Mesenchymal stem cell (in vitro differentiated cells and primary cell): Measurements from ENCODE around the gene DPP6.

Experiments
- DNase-seq: peaks from one replicate; pipeline ENCODE4 v3.0.0-alpha.2; 2013
- H2AFZ ChIP-seq: one replicate; pipeline ENCODE4 v1.6.1; 2013; ENCODE audit warnings: low read depth, mild to moderate bottlenecking, control low read depth, inconsistent platforms, low read length, moderate library complexity
- H2AK5ac ChIP-seq: 2 replicates; pipeline ENCODE4 v1.6.1; 2013; ENCODE audit warnings: low read length, moderate library complexity, mild to moderate bottlenecking, inconsistent platforms; ENCODE audit not compliant: severe bottlenecking
- H2BK120ac ChIP-seq: one replicate; pipeline ENCODE4 v1.6.1; 2013; ENCODE audit warnings: low read depth, mild to moderate bottlenecking, inconsistent platforms, low read length, moderate library complexity
- H2BK12ac ChIP-seq, 2 experiments: one replicate each; pipeline ENCODE4 v1.6.1; 2013; ENCODE audit warnings: inconsistent platforms in 2 of 2, low read length in 2 of 2, mild to moderate bottlenecking in 2 of 2, moderate library complexity in 2 of 2, control low read depth in 1 of 2
- H2BK15ac ChIP-seq: one replicate; pipeline ENCODE4 v1.6.1; 2013; ENCODE audit warnings: mild to moderate bottlenecking, low read depth, inconsistent platforms; ENCODE audit not compliant: poor library complexity, severe bottlenecking
- H2BK5ac ChIP-seq: 2 replicates; pipeline ENCODE4 v1.6.1; 2013; ENCODE audit warnings: low read depth, mild to moderate bottlenecking, low read length, control low read depth, inconsistent platforms; ENCODE audit not compliant: poor library complexity, severe bottlenecking
- H3K14ac ChIP-seq, 2 experiments: one replicate each; pipeline ENCODE4 v1.6.1; 2013; ENCODE audit warnings: inconsistent platforms in 2 of 2, low read length in 2 of 2, control low read depth in 1 of 2, mild to moderate bottlenecking in 1 of 2, moderate library complexity in 1 of 2
- H3K18ac ChIP-seq, 2 experiments: one replicate each; pipeline ENCODE4 v1.6.1; 2013; ENCODE audit warnings: inconsistent platforms in 2 of 2, low read length in 2 of 2, control low read depth in 1 of 2, low read depth in 1 of 2, mild to moderate bottlenecking in 1 of 2
- H3K23ac ChIP-seq, 2 experiments: one replicate each; pipeline ENCODE4 v1.6.1; 2013; ENCODE audit warnings: inconsistent platforms in 2 of 2, low read length in 2 of 2, mild to moderate bottlenecking in 2 of 2, moderate library complexity in 2 of 2, control low read depth in 1 of 2
- H3K27ac ChIP-seq: 2 replicates; pipeline ENCODE4 v1.5.1; 2013; ENCODE audit warnings: mild to moderate bottlenecking, moderate library complexity, low read length, control low read depth, inconsistent platforms; ENCODE audit not compliant: poor library complexity, severe bottlenecking
- H3K27me3 ChIP-seq, 2 experiments: 2 replicates each; pipeline versions ENCODE4 v1.6.1 to v1.7.0; 2013; ENCODE audit warnings: low read length in 2 of 2, mild to moderate bottlenecking in 2 of 2, moderate library complexity in 2 of 2, control low read depth in 1 of 2, inconsistent platforms in 1 of 2; ENCODE audit not compliant: control insufficient read depth in 1 of 2, insufficient read depth in 1 of 2
- H3K36me3 ChIP-seq, 2 experiments: 2 replicates each; pipeline versions ENCODE4 v1.6.1 to v1.7.0; 2013; ENCODE audit warnings: low read length in 2 of 2, control low read depth in 1 of 2, inconsistent platforms in 1 of 2, low read depth in 1 of 2, mild to moderate bottlenecking in 1 of 2; ENCODE audit not compliant: insufficient read depth in 2 of 2, control insufficient read depth in 1 of 2
- H3K4ac ChIP-seq, 2 experiments: one replicate each; pipeline ENCODE4 v1.6.1; 2013; ENCODE audit warnings: inconsistent platforms in 2 of 2, low read length in 2 of 2, mild to moderate bottlenecking in 2 of 2, moderate library complexity in 2 of 2, control low read depth in 1 of 2, low read depth in 1 of 2
- H3K4me1 ChIP-seq: 2 replicates; pipeline ENCODE4 v1.6.1; 2013; ENCODE audit warnings: low read depth, low read length, control low read depth; ENCODE audit not compliant: control insufficient read depth, insufficient read depth
- H3K4me2 ChIP-seq: 2 replicates; pipeline ENCODE4 v1.6.1; 2013; ENCODE audit warnings: low read length, mild to moderate bottlenecking, inconsistent platforms; ENCODE audit not compliant: poor library complexity, severe bottlenecking
- H3K4me3 ChIP-seq, 2 experiments: 2 replicates each; pipeline versions ENCODE4 v1.5.1 to v1.7.0; 2013; ENCODE audit warnings: low read length in 2 of 2, mild to moderate bottlenecking in 2 of 2, control low read depth in 1 of 2, low read depth in 1 of 2; ENCODE audit not compliant: insufficient read depth in 1 of 2
- H3K79me1 ChIP-seq: replicated peaks from 2 replicates; pipeline ENCODE4 v1.6.1; 2013; ENCODE audit warnings: mild to moderate bottlenecking, control low read depth, low read length, inconsistent platforms; ENCODE audit not compliant: poor library complexity, severe bottlenecking
- H3K9ac ChIP-seq: 2 replicates; pipeline ENCODE4 v1.7.0; 2013; ENCODE audit warnings: mild to moderate bottlenecking, low read length, moderate library complexity
- H3K9me3 ChIP-seq: 2 replicates; pipeline ENCODE4 v1.7.0; 2013; ENCODE audit warnings: mild to moderate bottlenecking, low read length; ENCODE audit not compliant: control insufficient read depth
- H4K8ac ChIP-seq: one replicate; pipeline ENCODE4 v1.6.1; 2013; ENCODE audit warnings: inconsistent platforms, mild to moderate bottlenecking, low read length, moderate library complexity
- H4K91ac ChIP-seq: one replicate; pipeline ENCODE4 v1.6.1; 2013; ENCODE audit warnings: mild to moderate bottlenecking, low read length, inconsistent platforms
- WGBS: methylation state at CpG from one replicate; pipeline ENCODE4 v1.1.7; 2013; ENCODE audit warnings: mixed read lengths; 5-methylcytosine and 5-hydroxymethylcytosine counted together

The DPP6 gene

GRCh38 chr7:154336295-154336694, 284.1 kb downstream of the DPP6 start:
- Histone ChIP-seq H3K27ac (no peak overlapping the region), H3K79me1 (no peaks in the 10 kb centered on the region), H2BK5ac (no peak overlapping the region), H3K4me2 (no peak overlapping the region), H3K4ac (no peak overlapping the region), H3K4me3 (no peak overlapping the region), H4K91ac (no peak overlapping the region), H2BK12ac (no peak overlapping the region), H3K36me3 (no peaks in the 10 kb centered on the region), H4K8ac (no peak overlapping the region), H2AFZ (no peak overlapping the region), H3K14ac (no peak overlapping the region), H3K27me3 (no peaks in the 10 kb centered on the region), H3K23ac (no peak overlapping the region), H3K9me3 (peaks cover 2% of the 10 kb centered on the region), H3K4me1 (no peaks in the 10 kb centered on the region), H2BK15ac (no peak overlapping the region), H3K9ac (no peak overlapping the region), H2BK120ac (no peak overlapping the region), H2AK5ac (no peak overlapping the region), H3K18ac (no peak overlapping the region)
- no peak for DNase-seq
- 89% methylated on average over 12 of the region's 12 CpGs for WGBS

DNA sequence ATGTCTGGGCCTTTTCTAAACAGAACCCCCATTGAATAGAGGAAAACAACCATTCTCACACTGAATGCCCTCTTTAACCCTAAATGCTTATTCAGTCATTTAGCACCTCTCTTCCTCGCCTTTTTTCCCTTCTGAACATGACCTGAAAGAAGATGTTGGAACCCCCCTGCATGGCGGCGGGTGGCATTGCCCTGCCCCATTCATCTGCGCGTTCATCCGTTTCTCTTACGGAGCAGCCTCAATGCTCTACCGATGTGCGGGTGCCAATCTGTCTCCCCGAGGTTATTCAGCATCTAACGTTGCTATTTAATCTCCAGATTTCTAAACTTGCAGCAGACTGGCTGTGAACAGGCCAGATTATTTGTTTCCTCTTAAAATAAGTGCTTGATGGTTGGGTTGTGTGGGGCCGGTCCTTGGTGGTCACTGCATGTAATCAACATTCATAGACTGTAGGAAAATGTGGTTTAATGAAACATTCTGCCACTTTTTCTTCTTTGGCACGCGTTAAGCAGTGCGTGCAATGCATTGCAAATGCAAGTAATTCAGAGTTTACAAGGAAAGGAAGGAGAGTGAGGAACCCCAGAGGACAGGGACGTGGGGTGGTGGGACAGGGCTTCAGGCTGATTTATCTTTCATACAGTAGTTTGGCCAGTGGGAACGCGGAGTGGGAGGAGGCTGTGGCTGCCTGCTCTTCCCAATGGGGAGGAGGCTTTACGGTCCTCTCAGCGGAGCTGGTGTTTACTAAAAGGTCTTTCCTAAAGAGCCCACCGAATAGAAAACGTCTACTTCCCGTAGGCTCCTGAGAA, 286.7 kb downstream of the DPP6 start:
- no peak overlapping the region for H2AFZ ChIP-seq
- no peak overlapping the region for H2BK12ac ChIP-seq
- WGBS: 76% methylated on average over 23 of the region's 23 CpGs

DNA sequence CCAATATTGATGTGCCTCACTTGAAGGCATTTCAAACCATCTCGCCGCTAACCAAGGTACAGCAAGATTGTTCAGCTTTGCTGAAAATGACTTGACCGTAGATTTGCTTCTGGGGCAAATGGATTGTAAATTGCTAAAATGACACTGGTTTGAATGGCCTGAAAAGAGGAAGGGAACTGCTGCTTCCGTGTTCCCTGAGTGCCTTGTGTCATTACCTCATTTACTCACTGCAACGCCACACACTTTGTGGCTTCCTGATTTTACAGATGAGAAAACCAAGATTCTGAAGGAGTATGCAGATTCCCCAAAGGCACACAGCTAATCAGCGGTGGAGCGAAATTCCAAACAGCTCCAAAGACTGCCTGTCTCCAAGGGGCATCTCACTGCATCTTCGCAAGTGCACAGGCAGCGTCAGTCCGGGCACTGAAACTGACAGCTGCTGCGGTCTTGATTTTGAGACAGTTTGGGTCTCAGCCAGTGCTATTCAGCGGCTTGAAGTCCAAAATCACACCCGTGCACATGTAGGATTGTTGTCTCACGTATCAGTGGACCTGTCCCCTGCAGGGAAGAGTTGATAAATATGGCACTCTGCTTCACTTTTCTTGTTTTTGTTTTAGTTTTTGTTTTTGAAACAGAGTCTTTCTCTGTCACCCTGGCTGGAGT, 290.9 kb downstream of the DPP6 start:
- Histone ChIP-seq H3K4me1 (peaks cover 1% of the 10 kb centered on the region), H3K14ac (no peak overlapping the region), H3K27ac (no peak overlapping the region), H3K36me3 (no peaks in the 10 kb centered on the region), H3K9ac (no peak overlapping the region), H3K27me3 (no peaks in the 10 kb centered on the region), H3K79me1 (no peaks in the 10 kb centered on the region), H3K18ac (no peak overlapping the region), H4K8ac (no peak overlapping the region), H4K91ac (no peak overlapping the region), H3K4ac (no peak overlapping the region), H2BK15ac (no peak overlapping the region), H2BK120ac (no peak overlapping the region), H2AK5ac (no peak overlapping the region), H2BK5ac (no peak overlapping the region), H2AFZ (no peak overlapping the region), H3K4me3 (no peak overlapping the region), H3K4me2 (no peak overlapping the region), H2BK12ac (no peak overlapping the region), H3K9me3 (peaks cover 8% of the 10 kb centered on the region), H3K23ac (no peak overlapping the region)
- WGBS: 83% methylated on average over 14 of the region's 14 CpGs
- DNase-seq: no peak

More for the DNA sequence above, 286.7 kb downstream of the DPP6 start:
- Histone ChIP-seq H2BK120ac (no peak overlapping the region), H3K27ac (no peak overlapping the region), H4K8ac (no peak overlapping the region), H3K4ac (no peak overlapping the region), H3K36me3 (no peaks in the 10 kb centered on the region), H4K91ac (no peak overlapping the region), H3K27me3 (no peaks in the 10 kb centered on the region), H2BK5ac (no peak overlapping the region), H3K4me3 (no peak overlapping the region), H2BK15ac (no peak overlapping the region), H3K18ac (no peak overlapping the region), H2AK5ac (no peak overlapping the region), H3K79me1 (no peaks in the 10 kb centered on the region), H3K4me2 (no peak overlapping the region), H3K9me3 (peaks cover 6% of the 10 kb centered on the region), H3K9ac (no peak overlapping the region), H3K14ac (no peak overlapping the region), H3K4me1 (no peaks in the 10 kb centered on the region), H3K23ac (no peak overlapping the region)
- DNase-seq: no peak

DNA sequence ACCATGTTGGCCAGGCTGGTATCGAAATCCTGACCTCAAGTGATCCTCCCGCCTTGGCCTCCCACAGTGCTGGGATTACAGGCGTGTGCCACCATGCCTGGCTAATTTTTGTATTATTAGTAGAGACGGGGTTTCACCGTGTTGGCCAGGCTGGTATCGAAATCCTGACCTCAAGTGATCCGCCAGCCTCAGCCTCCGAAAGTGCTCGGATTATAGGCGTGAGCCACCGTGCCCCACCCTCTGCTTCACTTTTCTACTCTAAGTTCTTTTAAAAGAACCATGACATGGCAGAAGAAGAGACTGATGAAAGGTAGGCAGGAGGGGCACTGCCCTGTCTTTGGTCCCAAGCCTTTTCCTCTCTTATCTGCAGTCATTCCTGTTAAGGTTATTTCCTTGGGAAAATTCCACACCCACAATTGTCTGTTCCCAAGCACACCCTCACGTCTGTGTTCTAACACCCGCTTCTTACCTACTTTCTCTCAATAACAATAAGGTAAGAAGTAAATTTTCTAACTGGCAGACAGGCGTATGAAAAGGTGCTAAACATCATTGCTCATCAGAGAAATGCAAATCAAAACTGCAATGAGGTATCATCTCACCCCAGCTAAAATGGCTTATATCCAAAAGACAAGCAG, 291.7 kb downstream of the DPP6 start:
- Histone ChIP-seq H3K4ac (no peak overlapping the region), H3K9ac (no peak overlapping the region), H2BK15ac (no peak overlapping the region), H2AK5ac (no peak overlapping the region), H3K23ac (no peak overlapping the region), H2BK120ac (no peak overlapping the region), H2BK5ac (no peak overlapping the region), H3K4me3 (no peak overlapping the region), H3K79me1 (no peaks in the 10 kb centered on the region), H3K9me3 (peaks cover 14% of the 10 kb centered on the region), H3K4me1 (peaks cover 1% of the 10 kb centered on the region), H2BK12ac (no peak overlapping the region), H3K36me3 (no peaks in the 10 kb centered on the region), H3K18ac (no peak overlapping the region), H4K8ac (no peak overlapping the region), H2AFZ (no peak overlapping the region), H3K27ac (no peak overlapping the region), H3K14ac (no peak overlapping the region), H3K27me3 (no peaks in the 10 kb centered on the region), H4K91ac (no peak overlapping the region), H3K4me2 (no peak overlapping the region)
- WGBS: 87% methylated on average over 10 of the region's 14 CpGs
- DNase-seq: no peak
